HUES6 (cell line): ENCODE data around the gene MARCHF9.
"Not testable (repeated sequence)": the region's sequence is repeated elsewhere in the genome, so short reads cannot be mapped to it uniquely, and the experiment has no call there.

Source experiments
- H3K27ac ChIP-seq: 2 replicates; pipeline ENCODE4 v1.7.0; 2013; ENCODE audit warnings: low read depth, mild to moderate bottlenecking, low read length, inconsistent platforms
- H3K27me3 ChIP-seq: 2 replicates; pipeline ENCODE4 v1.6.1; 2013; ENCODE audit warnings: low read length; ENCODE audit not compliant: control insufficient read depth, insufficient read depth
- H3K36me3 ChIP-seq: 2 replicates; pipeline ENCODE4 v1.6.1; 2013; ENCODE audit warnings: low read length; ENCODE audit not compliant: control insufficient read depth, insufficient read depth
- H3K4me1 ChIP-seq: 2 replicates; pipeline ENCODE4 v1.6.1; 2013; ENCODE audit warnings: low read length; ENCODE audit not compliant: control insufficient read depth, insufficient read depth
- H3K4me3 ChIP-seq: 2 replicates; pipeline ENCODE4 v1.5.1; 2013; ENCODE audit warnings: low read depth, low read length
- H3K9ac ChIP-seq: one replicate; pipeline ENCODE4 v1.6.1; 2013; ENCODE audit warnings: mild to moderate bottlenecking, low read length
- H3K9me3 ChIP-seq: 2 replicates; pipeline ENCODE4 v1.6.1; 2013; ENCODE audit warnings: low read depth, low read length; ENCODE audit not compliant: control insufficient read depth, insufficient read depth

The MARCHF9 gene

GRCh38 chr12:57718641-57719528 is 36.0 kb upstream of the MARCHF9 start:
- Histone ChIP-seq H3K9me3 (no peaks in the 10 kb centered on the region), H3K9ac (no peak overlapping the region), H3K27me3 (peaks cover 13% of the 10 kb centered on the region), H3K27ac (no peak overlapping the region), H3K36me3 (peaks cover 48% of the 10 kb centered on the region), H3K4me3 (no peak overlapping the region), H3K4me1 (no peaks in the 10 kb centered on the region)

- peaks cover 24% of the 10 kb centered on the region for H3K27me3 ChIP-seq
- H3K9ac ChIP-seq: no peak overlapping the region
- no peak overlapping the region for H3K27ac ChIP-seq
- H3K9me3 ChIP-seq: no peaks in the 10 kb centered on the region
- peaks cover 48% of the 10 kb centered on the region for H3K36me3 ChIP-seq
- no peak overlapping the region for H3K4me3 ChIP-seq
- no peaks in the 10 kb centered on the region for H3K4me1 ChIP-seq
Observed at GRCh38 chr12:57719777-57720605, 34.9 kb upstream of the MARCHF9 start.

GRCh38 chr12:57720606-57721595 is 34.0 kb upstream of the MARCHF9 start:
- Histone ChIP-seq H3K4me3 (no peak overlapping the region), H3K36me3 (peaks cover 45% of the 10 kb centered on the region), H3K9ac (no peak overlapping the region), H3K4me1 (no peaks in the 10 kb centered on the region), H3K9me3 (no peaks in the 10 kb centered on the region), H3K27ac (no peak overlapping the region), H3K27me3 (peaks cover 32% of the 10 kb centered on the region)

- Histone ChIP-seq H3K27me3 (peaks cover 43% of the 10 kb centered on the region), H3K36me3 (peaks cover 37% of the 10 kb centered on the region)
- not testable (repeated sequence) for H3K9me3 ChIP-seq, H3K4me3 ChIP-seq, H3K4me1 ChIP-seq, H3K27ac ChIP-seq, H3K9ac ChIP-seq
Observed at GRCh38 chr12:57721846-57722608, 32.9 kb upstream of the MARCHF9 start.

GRCh38 chr12:57722716-57723629 is 31.9 kb upstream of the MARCHF9 start:
- Histone ChIP-seq H3K27ac (no peak overlapping the region), H3K9ac (no peak overlapping the region), H3K36me3 (peaks cover 32% of the 10 kb centered on the region), H3K4me1 (0 out of 2 replicates have a peak, but pooled peaks cover 5% of the 10 kb centered on the region), H3K27me3 (peaks cover 52% of the 10 kb centered on the region), H3K4me3 (no peak overlapping the region), H3K9me3 (no peaks in the 10 kb centered on the region)

- H3K27me3 ChIP-seq: peaks cover 59% of the 10 kb centered on the region
- H3K4me3 ChIP-seq: no peak overlapping the region
- no peak overlapping the region for H3K9ac ChIP-seq
- H3K27ac ChIP-seq: no peak overlapping the region
- H3K4me1 ChIP-seq: 0 out of 2 replicates have a peak, but pooled peaks cover 5% of the 10 kb centered on the region
- no peaks in the 10 kb centered on the region for H3K9me3 ChIP-seq
- peaks cover 28% of the 10 kb centered on the region for H3K36me3 ChIP-seq
Observed at GRCh38 chr12:57723630-57723962, 31.3 kb upstream of the MARCHF9 start.

GRCh38 chr12:57724003-57724935 is 30.6 kb upstream of the MARCHF9 start:
- H3K4me3 ChIP-seq: no peak overlapping the region
- H3K27ac ChIP-seq: no peak overlapping the region
- peaks cover 23% of the 10 kb centered on the region for H3K36me3 ChIP-seq
- H3K4me1 ChIP-seq: 0 out of 2 replicates have a peak, but pooled peaks cover 5% of the 10 kb centered on the region
- peaks cover 64% of the 10 kb centered on the region for H3K27me3 ChIP-seq
- H3K9ac ChIP-seq: no peak overlapping the region
- H3K9me3 ChIP-seq: no peaks in the 10 kb centered on the region

- Histone ChIP-seq H3K4me1 (0 out of 2 replicates have a peak, but pooled peaks cover 5% of the 10 kb centered on the region), H3K36me3 (peaks cover 15% of the 10 kb centered on the region), H3K9me3 (no peaks in the 10 kb centered on the region), H3K4me3 (no peak overlapping the region), H3K27me3 (peaks cover 73% of the 10 kb centered on the region), H3K9ac (no peak overlapping the region), H3K27ac (no peak overlapping the region)
Observed at GRCh38 chr12:57724936-57725740, 29.8 kb upstream of the MARCHF9 start.
